T-helper 17 cell (primary cell): ENCODE measurements around the gene PAQR9. TPM values are rescaled to one million over a fixed set of nuclear protein-coding genes. Genes with fewer than 3 reads are reported as not detected.

ENCODE experiments used
- ATAC-seq: fragments of 150-1000 bp; cut with Tn5 transposase; 2 replicates; pipeline ENCODE4 v1.10.0; 2021; ENCODE audit warnings: mild to moderate bottlenecking, moderate library complexity
- DNase-seq, 3 donors: peaks; one replicate each; pipeline versions ENCODE4 v3.0.0 to v3.0.0-alpha.2; 2020 to 2021
- H3K9me3 ChIP-seq: one replicate; pipeline ENCODE4 v1.7.0; 2013; ENCODE audit warnings: low read length, mild to moderate bottlenecking; ENCODE audit not compliant: control insufficient read depth, poor library complexity, severe bottlenecking
- H3K27ac Mint-ChIP-seq: one replicate; pipeline ENCODE4 v1.8.0; 2022; ENCODE audit warnings: mild to moderate bottlenecking, moderate library complexity, mixed read lengths
- H3K27me3 Mint-ChIP-seq: one replicate; pipeline ENCODE4 v1.8.0; 2022; ENCODE audit warnings: mixed read lengths
- H3K36me3 Mint-ChIP-seq: one replicate; pipeline ENCODE4 v1.8.0; 2022; ENCODE audit warnings: low read depth, mixed read lengths
- H3K4me1 Mint-ChIP-seq: one replicate; pipeline ENCODE4 v1.8.0; 2022; ENCODE audit warnings: mild to moderate bottlenecking, mixed read lengths
- H3K4me3 Mint-ChIP-seq: one replicate; pipeline ENCODE4 v1.8.0; 2022; ENCODE audit warnings: mild to moderate bottlenecking, moderate library complexity, mixed read lengths
- total RNA-seq, 4 donors: library from RNA in 2 of 4; stranded (reverse) in 2 of 4; gene quantifications; one replicate each; pipeline ENCODE4 v1.2.3 and lab custom pipeline; 2022 to 2026

PAQR9 gene
- total RNA-seq, 2 donors from 2014 or later, result not detected

GRCh38 chr3:142913432-142913831 lies 50.0 kb downstream of the PAQR9 start:
- no peaks in the 10 kb centered on the region for H3K9me3 ChIP-seq
- Mint-ChIP-seq H3K36me3 (no peaks in the 10 kb centered on the region), H3K27ac (no peak overlapping the region), H3K4me3 (no peak overlapping the region), H3K27me3 (peaks cover 39% of the 10 kb centered on the region), H3K4me1 (no peaks in the 10 kb centered on the region)
- ATAC-seq (no peak), DNase-seq (no peak)

GRCh38 chr3:142912402-142913172 lies 50.9 kb downstream of the PAQR9 start:
- no peaks in the 10 kb centered on the region for H3K36me3 Mint-ChIP-seq
- peaks cover 39% of the 10 kb centered on the region for H3K27me3 Mint-ChIP-seq
- no peak overlapping the region for H3K4me3 Mint-ChIP-seq
- ATAC-seq (no peak), DNase-seq (no peak)
- no peak overlapping the region for H3K27ac Mint-ChIP-seq
- no peaks in the 10 kb centered on the region for H3K4me1 Mint-ChIP-seq
- no peaks in the 10 kb centered on the region for H3K9me3 ChIP-seq

Other genes starting within 250 kb of the PAQR9 start
- 1 to 10 TPM; 3.3 to 5.1 TPM for gene TRPC1, start 239.6 kb downstream of the PAQR9 start, total RNA-seq
- not detected for gene PCOLCE2, start 74.6 kb downstream of the PAQR9 start, total RNA-seq
- gene U2SURP, start 37.9 kb upstream of the PAQR9 start, total RNA-seq, result 100 to 1,000 TPM; 145 to 171 TPM
- gene CHST2, start 156.1 kb upstream of the PAQR9 start, total RNA-seq, result 1 to 10 TPM; 1.8 to 2.2 TPM